GM21576 (cell line): ENCODE data around the gene MAGEA9.
"Not testable (repeated sequence)": the region's sequence is repeated elsewhere in the genome, so short reads cannot be mapped to it uniquely, and the experiment has no call there.

ENCODE experiments used
- ATAC-seq: cut with Tn5 transposase; IDR thresholded peaks from one replicate; pipeline ENCODE4 v1.9.1; 2021; ENCODE audit warnings: mild to moderate bottlenecking, moderate library complexity; ENCODE audit not compliant: unreplicated experiment

MAGEA9 gene

GRCh38 chrX:149804102-149804501, 22.4 kb downstream of the MAGEA9 start:
- ATAC-seq = no peak

GRCh38 chrX:149807747-149808458, 26.2 kb downstream of the MAGEA9 start:
- no peak for ATAC-seq

- no peak for ATAC-seq
These were observed 36.9 kb downstream of the MAGEA9 start for GRCh38 chrX:149818652-149819051.

GRCh38 chrX:149819371-149819770, 37.6 kb downstream of the MAGEA9 start:
- no peak for ATAC-seq

GRCh38 chrX:149825424-149825823, 43.7 kb downstream of the MAGEA9 start:
- no peak for ATAC-seq

GRCh38 chrX:149827254-149827653, 45.5 kb downstream of the MAGEA9 start:
- no peak for ATAC-seq

- ATAC-seq = peak; percentile 59
These were observed 48.0 kb downstream of the MAGEA9 start for GRCh38 chrX:149829751-149830191.

- ATAC-seq = peak; percentile 47
These were observed 48.6 kb downstream of the MAGEA9 start for GRCh38 chrX:149830192-149830873.

GRCh38 chrX:149831473-149831872, 49.7 kb downstream of the MAGEA9 start:
- ATAC-seq = no peak

GRCh38 chrX:149836728-149837127, 55.0 kb downstream of the MAGEA9 start:
- ATAC-seq = not testable (repeated sequence)

- no peak for ATAC-seq
These were observed 55.4 kb downstream of the MAGEA9 start for GRCh38 chrX:149837167-149837566.
